Upper lobe of left lung (tissue), 4 donors: ENCODE results near the gene TROAP.

Experiments
- EP300 ChIP-seq, 4 donors: sonication (generic); formaldehyde crosslinking; IDR thresholded peaks; one replicate each; pipeline ENCODE4 v1.5.1; 2017; ENCODE audit warnings: antibody characterized with exemption in 4 of 4, control low read depth in 2 of 4
- POLR2AphosphoS5 ChIP-seq, 2 donors: sonication (generic); formaldehyde crosslinking; IDR thresholded peaks; one replicate each; pipeline ENCODE4 v1.5.1; 2017; ENCODE audit warnings: antibody characterized with exemption in 2 of 2
- TF ChIP-seq, protein P1 (sequence below), 6 experiments: fragments of 450-650 bp in 4 of 6; fragments of 200-600 bp in 2 of 6; sonication (generic) in 2 of 6; IDR thresholded peaks; one replicate each; pipeline ENCODE4 v1.5.1; 2016 to 2019; ENCODE audit warnings: antibody characterized with exemption in 6 of 6

GRCh38 chr12:49334226-49334625 lies 11.2 kb downstream of the TROAP start:
- TF ChIP-seq, protein P1, sequence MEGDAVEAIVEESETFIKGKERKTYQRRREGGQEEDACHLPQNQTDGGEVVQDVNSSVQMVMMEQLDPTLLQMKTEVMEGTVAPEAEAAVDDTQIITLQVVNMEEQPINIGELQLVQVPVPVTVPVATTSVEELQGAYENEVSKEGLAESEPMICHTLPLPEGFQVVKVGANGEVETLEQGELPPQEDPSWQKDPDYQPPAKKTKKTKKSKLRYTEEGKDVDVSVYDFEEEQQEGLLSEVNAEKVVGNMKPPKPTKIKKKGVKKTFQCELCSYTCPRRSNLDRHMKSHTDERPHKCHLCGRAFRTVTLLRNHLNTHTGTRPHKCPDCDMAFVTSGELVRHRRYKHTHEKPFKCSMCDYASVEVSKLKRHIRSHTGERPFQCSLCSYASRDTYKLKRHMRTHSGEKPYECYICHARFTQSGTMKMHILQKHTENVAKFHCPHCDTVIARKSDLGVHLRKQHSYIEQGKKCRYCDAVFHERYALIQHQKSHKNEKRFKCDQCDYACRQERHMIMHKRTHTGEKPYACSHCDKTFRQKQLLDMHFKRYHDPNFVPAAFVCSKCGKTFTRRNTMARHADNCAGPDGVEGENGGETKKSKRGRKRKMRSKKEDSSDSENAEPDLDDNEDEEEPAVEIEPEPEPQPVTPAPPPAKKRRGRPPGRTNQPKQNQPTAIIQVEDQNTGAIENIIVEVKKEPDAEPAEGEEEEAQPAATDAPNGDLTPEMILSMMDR (IDR thresholded peaks at IDR 0.05), result no peak
- no peak for TF ChIP-seq POLR2AphosphoS5 (IDR thresholded peaks at IDR 0.05)
- TF ChIP-seq EP300 (IDR thresholded peaks at IDR 0.05), result no peak
